Measurements from ENCODE around the gene MYH14. TPM values are rescaled to one million over a fixed set of nuclear protein-coding genes. Genes with fewer than 3 reads are reported as not detected.

The MYH14 gene
- total and polyA plus RNA-seq, 9 of the 15 experiments (the other 6 are each of a cell fraction or from before 2014, with no cell fraction given): 0.04 to 0.86 (median 0.19) TPM; not detected in 2

- no peak for TF ChIP-seq ARID4B (CRISPR knock-in tag; IDR thresholded peaks at IDR 0.05)
- no peak for TF ChIP-seq ZNF507 (tag; conservative IDR thresholded peaks at IDR 0.05)
- no peak for TF ChIP-seq PCBP1 (IDR thresholded peaks at IDR 0.05; ENCODE audit: low read depth, low read length, poor library complexity, severe bottlenecking)
- 0 out of 2 replicates have a peak, but pooled peaks have one; percentile 6 for TF ChIP-seq TCF3 (CRISPR knock-in tag; IDR thresholded peaks at IDR 0.05)
- no peak for TF ChIP-seq ETV6 (IDR thresholded peaks at IDR 0.05; ENCODE audit: borderline replicate concordance in 1 of 2, low read depth in 2 of 2, low read length in 1 of 2)
- no peak for TF ChIP-seq ETV6 (CRISPR knock-in tag; IDR thresholded peaks at IDR 0.05; ENCODE audit: borderline replicate concordance)
- no peak for TF ChIP-seq ZBTB43 (CRISPR knock-in tag; IDR thresholded peaks at IDR 0.05)
- TF ChIP-seq ELK1 (CRISPR knock-in tag; IDR thresholded peaks at IDR 0.05): no peak
- no peak for TF ChIP-seq TCF15 (CRISPR knock-in tag; IDR thresholded peaks at IDR 0.05)
- peak; percentile 17; the same call in 1 of the 2 replicates for TF ChIP-seq TOE1 (IDR thresholded peaks at IDR 0.05; ENCODE audit: borderline replicate concordance)
- TF ChIP-seq TOE1 (CRISPR knock-in tag; IDR thresholded peaks at IDR 0.05; ENCODE audit: borderline replicate concordance, low read depth): no peak
- TF ChIP-seq STAG1 (CRISPR knock-in tag; IDR thresholded peaks at IDR 0.05; ENCODE audit: borderline replicate concordance): peak; percentile 80; the same call in 1 of the 2 replicates
- TF ChIP-seq ZNF75A (CRISPR knock-in tag; IDR thresholded peaks at IDR 0.05): no peak
- TF ChIP-seq MTA3 (IDR thresholded peaks at IDR 0.05; ENCODE audit: borderline replicate concordance): no peak; the same call in 1 of the 2 replicates
- peak; percentile 99 for TF ChIP-seq ATF7 (IDR thresholded peaks at IDR 0.05)
- TF ChIP-seq CC2D1A (IDR thresholded peaks at IDR 0.05): peak; percentile 61; the same call in 1 of the 2 replicates
- TF ChIP-seq ZNF707 (CRISPR knock-in tag; conservative IDR thresholded peaks at IDR 0.05): no peak
- TF ChIP-seq GTF2B (IDR thresholded peaks at IDR 0.05; ENCODE audit: extremely low read depth, insufficient read length): no peak
- TF ChIP-seq MTA1 (IDR thresholded peaks at IDR 0.05; ENCODE audit: borderline replicate concordance): peak; percentile 81
Observed at GRCh38 chr19:50357178-50358100, 154.0 kb downstream of the MYH14 start (continued).

Data from K562 (cell line).